Mucosa of gallbladder (tissue), 1 donor: ENCODE results near the gene LRRC74B. TPM values are rescaled to one million over a fixed set of nuclear protein-coding genes. Genes with fewer than 3 reads are reported as not detected.

Experiments
- DNase-seq: peaks from one replicate; pipeline ENCODE4 v3.0.0-alpha.2; 2020; ENCODE audit warnings: low spot score
- total RNA-seq: library from RNA; stranded (reverse); gene quantifications from one replicate; pipeline ENCODE4 v1.2.1, GENCODE V29; 2021
- donor health status: DM: no; HTN: no; CAD: no.

The LRRC74B gene
- total RNA-seq, 1 donor from 2014 or later = not detected

- no peak for DNase-seq
These were observed 58.5 kb downstream of the LRRC74B start for GRCh38 chr22:21104126-21104691.

GRCh38 chr22:21105294-21105693 lies 59.5 kb downstream of the LRRC74B start:
- no peak for DNase-seq

- no peak for DNase-seq
These were observed 60.3 kb downstream of the LRRC74B start for GRCh38 chr22:21106000-21106399.

GRCh38 chr22:21108379-21109115 lies 62.8 kb downstream of the LRRC74B start:
- DNase-seq = no peak

Other genes starting within 250 kb of the LRRC74B start
- gene PI4KA, start 187.1 kb upstream of the LRRC74B start, total RNA-seq = 100 TPM
- 34.6 TPM for gene SNAP29, start 186.9 kb upstream of the LRRC74B start, total RNA-seq
- gene CRKL, start 128.5 kb upstream of the LRRC74B start, total RNA-seq = 54.1 TPM
- 8.3 TPM for gene AIFM3, start 78.7 kb upstream of the LRRC74B start, total RNA-seq
- 93.5 TPM for gene LZTR1, start 63.6 kb upstream of the LRRC74B start, total RNA-seq
- 27.5 TPM for gene THAP7, start 43.8 kb upstream of the LRRC74B start, total RNA-seq
- 2.4 TPM for gene P2RX6, start 30.8 kb upstream of the LRRC74B start, total RNA-seq
- 5.6 TPM for gene SLC7A4, start 13.4 kb upstream of the LRRC74B start, total RNA-seq